Mesenchymal stem cell (in vitro differentiated cells and primary cell): ENCODE measurements around the gene RHBDF2.

ENCODE experiments used
- DNase-seq: peaks from one replicate; pipeline ENCODE4 v3.0.0-alpha.2; 2013
- H2AFZ ChIP-seq: one replicate; pipeline ENCODE4 v1.6.1; 2013; ENCODE audit warnings: low read depth, mild to moderate bottlenecking, control low read depth, inconsistent platforms, low read length, moderate library complexity
- H2AK5ac ChIP-seq: 2 replicates; pipeline ENCODE4 v1.6.1; 2013; ENCODE audit warnings: low read length, moderate library complexity, mild to moderate bottlenecking, inconsistent platforms; ENCODE audit not compliant: severe bottlenecking
- H2BK120ac ChIP-seq: one replicate; pipeline ENCODE4 v1.6.1; 2013; ENCODE audit warnings: low read depth, mild to moderate bottlenecking, inconsistent platforms, low read length, moderate library complexity
- H2BK12ac ChIP-seq, 2 experiments: one replicate each; pipeline ENCODE4 v1.6.1; 2013; ENCODE audit warnings: inconsistent platforms in 2 of 2, low read length in 2 of 2, mild to moderate bottlenecking in 2 of 2, moderate library complexity in 2 of 2, control low read depth in 1 of 2
- H2BK15ac ChIP-seq: one replicate; pipeline ENCODE4 v1.6.1; 2013; ENCODE audit warnings: mild to moderate bottlenecking, low read depth, inconsistent platforms; ENCODE audit not compliant: poor library complexity, severe bottlenecking
- H2BK5ac ChIP-seq: 2 replicates; pipeline ENCODE4 v1.6.1; 2013; ENCODE audit warnings: low read depth, mild to moderate bottlenecking, low read length, control low read depth, inconsistent platforms; ENCODE audit not compliant: poor library complexity, severe bottlenecking
- H3K14ac ChIP-seq, 2 experiments: one replicate each; pipeline ENCODE4 v1.6.1; 2013; ENCODE audit warnings: inconsistent platforms in 2 of 2, low read length in 2 of 2, control low read depth in 1 of 2, mild to moderate bottlenecking in 1 of 2, moderate library complexity in 1 of 2
- H3K18ac ChIP-seq, 2 experiments: one replicate each; pipeline ENCODE4 v1.6.1; 2013; ENCODE audit warnings: inconsistent platforms in 2 of 2, low read length in 2 of 2, control low read depth in 1 of 2, low read depth in 1 of 2, mild to moderate bottlenecking in 1 of 2
- H3K23ac ChIP-seq, 2 experiments: one replicate each; pipeline ENCODE4 v1.6.1; 2013; ENCODE audit warnings: inconsistent platforms in 2 of 2, low read length in 2 of 2, mild to moderate bottlenecking in 2 of 2, moderate library complexity in 2 of 2, control low read depth in 1 of 2
- H3K27ac ChIP-seq: 2 replicates; pipeline ENCODE4 v1.5.1; 2013; ENCODE audit warnings: mild to moderate bottlenecking, moderate library complexity, low read length, control low read depth, inconsistent platforms; ENCODE audit not compliant: poor library complexity, severe bottlenecking
- H3K27me3 ChIP-seq, 2 experiments: 2 replicates each; pipeline versions ENCODE4 v1.6.1 to v1.7.0; 2013; ENCODE audit warnings: low read length in 2 of 2, mild to moderate bottlenecking in 2 of 2, moderate library complexity in 2 of 2, control low read depth in 1 of 2, inconsistent platforms in 1 of 2; ENCODE audit not compliant: control insufficient read depth in 1 of 2, insufficient read depth in 1 of 2
- H3K36me3 ChIP-seq, 2 experiments: 2 replicates each; pipeline versions ENCODE4 v1.6.1 to v1.7.0; 2013; ENCODE audit warnings: low read length in 2 of 2, control low read depth in 1 of 2, inconsistent platforms in 1 of 2, low read depth in 1 of 2, mild to moderate bottlenecking in 1 of 2; ENCODE audit not compliant: insufficient read depth in 2 of 2, control insufficient read depth in 1 of 2
- H3K4ac ChIP-seq, 2 experiments: one replicate each; pipeline ENCODE4 v1.6.1; 2013; ENCODE audit warnings: inconsistent platforms in 2 of 2, low read length in 2 of 2, mild to moderate bottlenecking in 2 of 2, moderate library complexity in 2 of 2, control low read depth in 1 of 2, low read depth in 1 of 2
- H3K4me1 ChIP-seq: 2 replicates; pipeline ENCODE4 v1.6.1; 2013; ENCODE audit warnings: low read depth, low read length, control low read depth; ENCODE audit not compliant: control insufficient read depth, insufficient read depth
- H3K4me2 ChIP-seq: 2 replicates; pipeline ENCODE4 v1.6.1; 2013; ENCODE audit warnings: low read length, mild to moderate bottlenecking, inconsistent platforms; ENCODE audit not compliant: poor library complexity, severe bottlenecking
- H3K4me3 ChIP-seq, 2 experiments: 2 replicates each; pipeline versions ENCODE4 v1.5.1 to v1.7.0; 2013; ENCODE audit warnings: low read length in 2 of 2, mild to moderate bottlenecking in 2 of 2, control low read depth in 1 of 2, low read depth in 1 of 2; ENCODE audit not compliant: insufficient read depth in 1 of 2
- H3K79me1 ChIP-seq: replicated peaks from 2 replicates; pipeline ENCODE4 v1.6.1; 2013; ENCODE audit warnings: mild to moderate bottlenecking, control low read depth, low read length, inconsistent platforms; ENCODE audit not compliant: poor library complexity, severe bottlenecking
- H3K9ac ChIP-seq: 2 replicates; pipeline ENCODE4 v1.7.0; 2013; ENCODE audit warnings: mild to moderate bottlenecking, low read length, moderate library complexity
- H3K9me3 ChIP-seq: 2 replicates; pipeline ENCODE4 v1.7.0; 2013; ENCODE audit warnings: mild to moderate bottlenecking, low read length; ENCODE audit not compliant: control insufficient read depth
- H4K8ac ChIP-seq: one replicate; pipeline ENCODE4 v1.6.1; 2013; ENCODE audit warnings: inconsistent platforms, mild to moderate bottlenecking, low read length, moderate library complexity
- H4K91ac ChIP-seq: one replicate; pipeline ENCODE4 v1.6.1; 2013; ENCODE audit warnings: mild to moderate bottlenecking, low read length, inconsistent platforms
- WGBS: methylation state at CpG from one replicate; pipeline ENCODE4 v1.1.7; 2013; ENCODE audit warnings: mixed read lengths; 5-methylcytosine and 5-hydroxymethylcytosine counted together

Gene RHBDF2

GRCh38 chr17:76542566-76542971 lies 41.3 kb upstream of the RHBDF2 start:
- Histone ChIP-seq H2AK5ac (peak overlapping the region; percentile 14), H3K14ac (peak overlapping the region in 1 of 2 experiments; percentile 12), H3K36me3 (peaks cover 2 to 6% of the 10 kb centered on the region in 2 experiments), H3K4me1 (peaks cover 54% of the 10 kb centered on the region), H2BK5ac (no peak overlapping the region), H2BK120ac (no peak overlapping the region), H3K9ac (no peak overlapping the region), H3K9me3 (no peaks in the 10 kb centered on the region), H3K23ac (no peak overlapping the region), H3K18ac (peak overlapping the region; percentile 1 to 59), H3K79me1 (no peaks in the 10 kb centered on the region), H3K27me3 (peaks cover 0 to 6% of the 10 kb centered on the region in 2 experiments), H2BK15ac (peak overlapping the region; percentile 84), H2AFZ (no peak overlapping the region), H3K4me3 (no peak overlapping the region), H4K8ac (peak overlapping the region; percentile 52), H2BK12ac (peak overlapping the region; percentile 96 to 99), H3K4ac (peak overlapping the region; percentile 42 to 68), H4K91ac (peak overlapping the region; percentile 93), H3K27ac (no peak overlapping the region), H3K4me2 (no peak overlapping the region)
- 89% methylated on average over 10 of the region's 10 CpGs for WGBS
- DNase-seq = no peak

GRCh38 chr17:76541739-76542454 lies 40.7 kb upstream of the RHBDF2 start:
- 96% methylated on average over 10 of the region's 10 CpGs for WGBS
- Histone ChIP-seq H2BK120ac (peak overlapping the region; percentile 68), H3K23ac (no peak overlapping the region), H3K4me3 (no peak overlapping the region), H2BK15ac (peak overlapping the region; percentile 34), H4K91ac (peak overlapping the region; percentile 93), H3K27me3 (peaks cover 0 to 6% of the 10 kb centered on the region in 2 experiments), H4K8ac (no peak overlapping the region), H3K4ac (peak overlapping the region; percentile 42 to 68), H3K27ac (no peak overlapping the region), H3K36me3 (peaks cover 2 to 6% of the 10 kb centered on the region in 2 experiments), H3K9ac (no peak overlapping the region), H3K18ac (no peak overlapping the region), H3K4me2 (no peak overlapping the region), H3K14ac (no peak overlapping the region), H3K79me1 (no peaks in the 10 kb centered on the region), H2BK12ac (peak overlapping the region; percentile 63 to 99), H2AK5ac (peak overlapping the region; percentile 86), H3K9me3 (no peaks in the 10 kb centered on the region), H2AFZ (no peak overlapping the region), H2BK5ac (no peak overlapping the region), H3K4me1 (peaks cover 55% of the 10 kb centered on the region)
- no peak for DNase-seq

- H3K4ac ChIP-seq = peak overlapping the region; percentile 36 to 88
- H3K79me1 ChIP-seq = no peaks in the 10 kb centered on the region
- H2AFZ ChIP-seq = no peak overlapping the region
- peak overlapping the region; percentile 16 for H2AK5ac ChIP-seq
- H3K27ac ChIP-seq = peak overlapping the region; percentile 65
- DNase-seq = peak; percentile 98
- H3K23ac ChIP-seq = peak overlapping the region in 1 of 2 experiments; percentile 57
- no peaks in the 10 kb centered on the region for H3K9me3 ChIP-seq
- H3K4me2 ChIP-seq = peak overlapping the region; percentile 80
- H2BK12ac ChIP-seq = peak overlapping the region; percentile 63 to 88
- H3K27me3 ChIP-seq = peaks cover 0 to 6% of the 10 kb centered on the region in 2 experiments
- peak overlapping the region; percentile 70 for H2BK15ac ChIP-seq
- H3K9ac ChIP-seq = peak overlapping the region; percentile 77
- peak overlapping the region in 1 of 2 experiments; percentile 92 for H3K14ac ChIP-seq
- peak overlapping the region; percentile 78 to 95 for H3K18ac ChIP-seq
- H4K8ac ChIP-seq = peak overlapping the region; percentile 49
- H2BK120ac ChIP-seq = no peak overlapping the region
- peaks cover 45% of the 10 kb centered on the region for H3K4me1 ChIP-seq
- H3K36me3 ChIP-seq = peaks cover 2 to 7% of the 10 kb centered on the region in 2 experiments
- WGBS = 12% methylated on average over 23 of the region's 27 CpGs
- no peak overlapping the region for H2BK5ac ChIP-seq
- H4K91ac ChIP-seq = peak overlapping the region; percentile 76
- peak overlapping the region; percentile 32 to 75 for H3K4me3 ChIP-seq
Measured at GRCh38 chr17:76540381-76541300, 39.4 kb upstream of the RHBDF2 start.
